ENCODE results near the gene TRIM44.

Gene TRIM44

GRCh38 chr11:35662649-35663407, at the start of gene TRIM44:
Gene TRIM44, plus strand, starts transcription at chr11:35662775. Its CDS starts 337 bp downstream, at chr11:35663112.
- peak; percentile 89 for DNase-seq

GRCh38 chr11:35614939-35615569, 47.5 kb upstream of the TRIM44 start:
- DNase-seq: no peak

DNA sequence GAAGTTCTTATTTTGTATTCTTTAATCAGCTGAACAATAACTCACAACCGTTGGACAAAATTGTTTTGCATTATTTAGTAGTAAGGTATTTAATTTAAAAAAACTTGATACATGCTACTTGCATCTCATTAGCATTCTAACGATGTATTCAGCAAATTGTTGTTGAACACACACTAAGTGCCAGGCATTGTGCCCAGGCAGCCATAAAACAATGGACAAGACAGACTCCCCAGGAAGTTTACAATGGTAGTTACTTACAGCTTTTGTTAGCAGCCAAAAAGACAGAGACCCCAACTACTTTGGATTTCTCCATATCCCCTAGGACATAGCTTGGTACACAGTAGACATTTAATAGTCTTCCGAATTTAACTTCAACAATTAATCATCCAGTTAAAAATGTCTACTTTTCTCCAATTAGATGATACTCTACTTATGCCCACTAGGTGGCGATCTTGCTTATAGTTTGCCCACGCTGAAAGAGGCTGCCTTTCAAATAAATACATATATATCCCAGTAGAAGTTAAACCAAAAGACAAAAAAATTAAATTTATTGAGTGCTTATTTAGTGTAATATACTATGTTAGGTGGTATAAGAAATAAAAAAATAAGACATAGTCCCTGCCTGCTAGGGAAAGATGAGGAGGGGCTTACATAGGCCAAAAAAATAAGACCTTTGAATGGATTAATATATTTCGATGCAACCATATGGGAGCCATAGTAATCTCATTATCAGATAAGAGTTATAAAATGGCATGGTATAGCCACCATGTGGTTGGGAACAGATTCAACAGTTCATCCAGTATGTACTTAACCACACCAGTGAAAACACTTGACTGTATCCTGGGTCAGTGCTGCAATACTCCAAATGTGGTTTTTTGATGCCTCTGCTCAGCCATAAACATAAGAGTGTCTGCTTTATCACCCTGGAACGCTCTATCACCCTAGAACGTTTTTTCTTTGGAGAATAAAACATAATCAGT, 46.4 kb upstream of the TRIM44 start:
- peak; percentile 63 for DNase-seq

DNA sequence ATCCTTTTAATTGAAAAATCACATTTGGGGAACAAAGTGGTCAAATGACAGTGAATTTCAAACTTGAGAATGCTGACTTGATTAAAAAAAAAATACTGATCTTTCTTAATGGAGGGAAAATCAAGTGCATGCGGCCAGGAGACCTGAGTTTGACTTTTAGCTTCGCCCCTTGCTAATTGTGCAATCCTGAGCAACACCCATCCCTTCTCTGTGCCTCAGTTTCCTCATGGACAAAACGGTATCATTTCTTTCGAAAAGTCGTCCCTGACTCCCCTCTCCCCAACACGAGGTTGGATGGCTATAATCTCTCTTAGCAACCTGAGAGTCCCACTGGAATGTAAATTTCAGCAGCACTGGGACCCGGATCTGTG, 45.3 kb upstream of the TRIM44 start:
- DNase-seq: no peak

- DNase-seq: peak; percentile 96
Observed at GRCh38 chr11:35617687-35618496, 44.7 kb upstream of the TRIM44 start, which contains the start of gene FJX1. Gene FJX1, plus strand, starts transcription at chr11:35618460. Its CDS starts 177 bp downstream, at chr11:35618637.

DNA sequence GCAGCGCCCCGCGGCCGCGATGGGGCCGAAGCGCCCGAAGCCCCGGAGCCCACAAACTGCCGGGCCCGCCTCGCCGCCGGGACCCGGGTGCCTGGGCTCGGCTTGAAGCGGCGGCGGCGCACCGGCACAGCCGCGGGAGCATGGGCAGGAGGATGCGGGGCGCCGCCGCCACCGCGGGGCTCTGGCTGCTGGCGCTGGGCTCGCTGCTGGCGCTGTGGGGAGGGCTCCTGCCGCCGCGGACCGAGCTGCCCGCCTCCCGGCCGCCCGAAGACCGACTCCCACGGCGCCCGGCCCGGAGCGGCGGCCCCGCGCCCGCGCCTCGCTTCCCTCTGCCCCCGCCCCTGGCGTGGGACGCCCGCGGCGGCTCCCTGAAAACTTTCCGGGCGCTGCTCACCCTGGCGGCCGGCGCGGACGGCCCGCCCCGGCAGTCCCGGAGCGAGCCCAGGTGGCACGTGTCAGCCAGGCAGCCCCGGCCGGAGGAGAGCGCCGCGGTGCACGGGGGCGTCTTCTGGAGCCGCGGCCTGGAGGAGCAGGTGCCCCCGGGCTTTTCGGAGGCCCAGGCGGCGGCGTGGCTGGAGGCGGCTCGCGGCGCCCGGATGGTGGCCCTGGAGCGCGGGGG, 44.0 kb upstream of the TRIM44 start:
- peak; percentile 53 for DNase-seq

- DNase-seq: peak; percentile 60
Observed at GRCh38 chr11:35619116-35619854, 43.3 kb upstream of the TRIM44 start.

GRCh38 chr11:35619855-35620640, 42.5 kb upstream of the TRIM44 start:
- peak; percentile 64 for DNase-seq

DNA sequence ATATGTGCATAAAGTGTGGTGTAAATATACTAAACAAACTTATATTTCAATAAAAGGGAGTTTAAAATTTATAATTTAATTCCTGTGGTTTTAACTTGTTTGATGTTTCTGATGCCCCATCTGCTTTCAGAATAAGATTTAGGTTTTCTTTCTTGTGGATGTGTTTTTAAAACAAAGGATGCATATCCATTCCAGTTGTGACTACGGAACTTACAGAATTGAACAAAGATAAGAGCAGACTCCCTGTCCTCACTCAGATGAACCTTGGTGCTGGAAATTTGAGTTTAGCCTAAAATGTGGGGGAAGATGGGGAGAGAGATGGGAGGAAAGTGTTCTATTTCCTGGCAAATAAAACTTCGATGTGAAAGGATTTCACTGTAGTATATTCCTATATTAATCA, 41.8 kb upstream of the TRIM44 start:
- DNase-seq: no peak

DNA sequence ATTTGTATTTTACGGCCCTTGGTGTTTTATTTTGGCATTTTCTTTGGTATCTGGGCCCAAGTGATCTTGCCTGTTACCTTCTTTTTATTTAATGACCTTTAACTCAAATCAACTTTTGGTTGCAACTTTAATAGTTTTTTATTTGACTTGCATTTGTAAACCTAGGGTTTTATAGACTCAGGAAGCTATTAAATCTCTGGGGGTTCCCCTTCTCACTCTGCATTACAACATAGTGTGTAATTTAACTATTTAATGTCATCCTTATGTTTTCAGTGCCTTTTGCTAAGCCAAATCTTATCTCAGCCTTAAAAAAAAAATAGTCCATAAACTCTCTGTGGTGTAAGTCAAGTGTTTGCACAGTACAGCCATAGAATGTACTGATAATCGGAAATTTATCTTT, 41.0 kb upstream of the TRIM44 start:
- DNase-seq: no peak

- DNase-seq: peak; percentile 91
Observed at GRCh38 chr11:35622070-35622469, 40.5 kb upstream of the TRIM44 start.

DNA sequence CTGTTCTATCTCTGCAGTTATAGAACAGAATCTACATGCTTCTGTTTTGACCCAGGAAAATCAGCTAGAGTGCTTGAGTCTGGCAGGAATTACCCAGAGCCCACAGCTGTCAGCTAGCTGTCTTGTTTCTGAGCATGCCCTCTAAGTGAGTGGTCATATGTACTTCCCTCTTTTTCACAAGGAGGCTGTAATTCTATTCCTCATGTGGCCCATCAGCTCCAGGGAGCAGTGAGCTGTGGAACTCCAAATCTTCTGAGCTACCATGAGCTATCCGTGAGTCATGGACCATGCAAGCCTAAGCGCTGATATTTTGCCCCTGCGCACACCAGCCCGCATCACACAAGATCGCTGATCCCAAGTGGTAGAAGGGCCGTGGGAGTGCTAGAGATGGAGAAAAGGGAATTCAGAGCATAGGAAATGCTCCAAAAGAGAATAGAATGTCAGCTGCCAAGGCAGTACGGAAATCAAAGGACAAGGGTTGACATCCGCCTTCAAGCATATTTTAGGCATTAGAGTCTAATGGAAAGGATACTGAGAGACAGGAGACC, 38.9 kb upstream of the TRIM44 start:
- peak; percentile 91 for DNase-seq

DNA sequence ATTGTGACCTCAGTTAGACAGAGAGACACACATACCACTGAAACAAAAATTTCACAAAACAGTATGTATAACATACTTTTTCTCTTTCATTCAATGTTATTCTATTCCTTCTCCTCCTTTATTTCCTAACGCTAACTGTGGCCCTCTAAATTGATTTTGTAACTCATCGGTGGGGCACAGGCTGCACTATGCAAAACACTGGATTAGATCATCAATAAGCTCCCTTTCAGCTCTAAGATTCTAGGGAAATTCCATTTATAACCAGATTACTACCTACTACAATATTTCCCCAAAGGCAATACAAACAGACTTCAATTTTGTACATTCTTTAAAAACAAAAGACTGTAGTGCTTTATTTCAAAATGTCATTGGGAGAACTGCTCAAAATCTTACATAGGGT, 38.3 kb upstream of the TRIM44 start:
- DNase-seq: no peak

- DNase-seq: no peak
Observed at GRCh38 chr11:35624781-35625180, 37.8 kb upstream of the TRIM44 start.

DNA sequence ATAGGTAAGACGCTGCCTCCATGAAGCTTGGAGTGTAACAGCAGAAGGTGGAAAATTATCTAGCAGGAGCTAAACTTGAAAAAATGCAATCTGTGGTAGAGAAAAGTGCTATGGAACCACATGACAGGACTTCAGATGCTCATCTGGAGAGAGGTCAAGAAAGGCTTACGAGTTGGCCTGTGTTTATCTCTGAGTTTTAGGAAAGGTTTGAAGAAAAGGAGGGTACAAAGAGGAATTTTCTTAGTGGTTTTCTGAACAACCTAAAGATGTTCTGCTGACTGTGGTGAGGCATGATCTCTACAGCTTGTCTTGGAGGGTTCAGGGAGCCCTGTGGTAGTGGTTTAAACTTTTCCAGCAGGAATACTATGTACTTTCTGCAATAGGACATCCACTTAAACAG, 36.1 kb upstream of the TRIM44 start:
- no peak for DNase-seq

DNA sequence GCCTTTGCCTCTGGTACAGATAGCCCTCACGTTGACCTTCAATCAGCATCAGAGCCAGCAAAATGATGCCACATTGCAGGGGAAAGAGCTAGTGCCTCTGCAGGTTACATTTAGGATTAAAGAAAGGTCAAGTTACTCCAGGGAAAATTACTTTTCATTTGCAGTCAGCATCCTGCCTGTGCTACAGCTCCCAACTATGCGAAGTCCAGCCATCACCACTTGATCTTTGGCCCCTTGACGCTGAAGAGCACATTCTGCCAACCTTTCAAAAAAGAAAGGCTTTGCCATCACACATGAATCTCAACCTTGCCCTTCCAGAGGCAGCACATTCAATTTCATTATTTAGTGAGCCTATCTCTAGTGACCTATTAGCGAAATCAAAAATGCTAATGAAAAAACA, 33.1 kb upstream of the TRIM44 start:
- DNase-seq: no peak

DNA sequence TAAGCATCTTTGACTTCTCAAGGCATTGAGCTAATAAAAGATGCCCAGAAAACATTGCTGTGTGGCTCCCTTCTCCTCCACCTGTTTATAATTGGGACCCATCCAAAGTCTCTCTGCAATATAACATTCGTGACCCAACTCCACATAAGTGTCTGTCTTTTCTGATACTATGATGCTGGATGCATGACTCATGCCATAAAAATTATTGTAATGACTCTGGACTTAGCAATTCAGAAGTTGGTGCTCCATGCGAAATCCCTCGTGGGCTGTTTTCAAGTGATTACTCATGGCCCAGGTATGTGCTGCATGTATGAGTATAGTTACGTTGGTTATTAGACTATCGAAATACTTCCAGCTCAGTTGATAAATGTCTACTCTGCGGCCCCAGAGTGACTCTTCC, 32.7 kb upstream of the TRIM44 start:
- peak; percentile 100 for DNase-seq

GRCh38 chr11:35631891-35632290, 30.7 kb upstream of the TRIM44 start:
- peak; percentile 54 for DNase-seq

- peak; percentile 80 for DNase-seq
Observed at GRCh38 chr11:35632301-35632700, 30.3 kb upstream of the TRIM44 start.

GRCh38 chr11:35633827-35634423, 28.6 kb upstream of the TRIM44 start:
- DNase-seq: no peak
